Uterus (tissue), 2 donors: ENCODE measurements around the gene TMEM132C.

Source experiments
- POLR2A ChIP-seq, 2 donors: fragments of 450-650 bp; IDR thresholded peaks; one replicate each; pipeline ENCODE4 v1.6.1; 2016; ENCODE audit warnings: antibody characterized with exemption in 2 of 2, mild to moderate bottlenecking in 1 of 2, moderate library complexity in 1 of 2
- TF ChIP-seq, protein P1 (sequence below), 4 experiments: fragments of 200-600 bp in 2 of 4; fragments of 450-650 bp in 2 of 4; sonication (generic) in 2 of 4; IDR thresholded peaks; one replicate each; pipeline ENCODE4 v1.5.1; 2016 to 2019; ENCODE audit warnings: antibody characterized with exemption in 4 of 4, mild to moderate bottlenecking in 2 of 4, moderate library complexity in 1 of 4

DNA sequence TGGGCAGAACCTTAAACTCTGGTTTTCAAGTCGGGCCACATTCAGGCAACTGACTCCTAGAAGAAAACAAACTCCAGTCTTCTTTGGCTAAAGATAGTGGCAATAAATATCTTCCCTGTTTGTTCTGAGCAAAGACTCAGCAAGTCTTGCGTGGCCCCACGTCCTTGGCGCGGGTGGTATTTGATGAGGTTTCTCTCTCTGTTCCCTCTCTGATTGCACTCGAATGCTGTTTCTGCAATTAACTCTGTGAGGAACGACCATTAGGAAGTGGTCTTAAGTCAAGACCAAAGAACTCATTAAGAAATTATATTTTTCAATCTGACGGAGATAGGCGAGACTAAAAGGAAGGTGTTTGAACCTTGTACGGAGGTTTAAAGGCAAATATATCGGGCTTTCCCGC, 177.6 kb downstream of the TMEM132C start:
- TF ChIP-seq, protein P1, sequence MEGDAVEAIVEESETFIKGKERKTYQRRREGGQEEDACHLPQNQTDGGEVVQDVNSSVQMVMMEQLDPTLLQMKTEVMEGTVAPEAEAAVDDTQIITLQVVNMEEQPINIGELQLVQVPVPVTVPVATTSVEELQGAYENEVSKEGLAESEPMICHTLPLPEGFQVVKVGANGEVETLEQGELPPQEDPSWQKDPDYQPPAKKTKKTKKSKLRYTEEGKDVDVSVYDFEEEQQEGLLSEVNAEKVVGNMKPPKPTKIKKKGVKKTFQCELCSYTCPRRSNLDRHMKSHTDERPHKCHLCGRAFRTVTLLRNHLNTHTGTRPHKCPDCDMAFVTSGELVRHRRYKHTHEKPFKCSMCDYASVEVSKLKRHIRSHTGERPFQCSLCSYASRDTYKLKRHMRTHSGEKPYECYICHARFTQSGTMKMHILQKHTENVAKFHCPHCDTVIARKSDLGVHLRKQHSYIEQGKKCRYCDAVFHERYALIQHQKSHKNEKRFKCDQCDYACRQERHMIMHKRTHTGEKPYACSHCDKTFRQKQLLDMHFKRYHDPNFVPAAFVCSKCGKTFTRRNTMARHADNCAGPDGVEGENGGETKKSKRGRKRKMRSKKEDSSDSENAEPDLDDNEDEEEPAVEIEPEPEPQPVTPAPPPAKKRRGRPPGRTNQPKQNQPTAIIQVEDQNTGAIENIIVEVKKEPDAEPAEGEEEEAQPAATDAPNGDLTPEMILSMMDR (IDR thresholded peaks at IDR 0.05), result no peak
- no peak for TF ChIP-seq POLR2A (IDR thresholded peaks at IDR 0.05)
